H1 (cell line): Measurements from ENCODE around the gene SLC1A2. TPM values are rescaled to one million over a fixed set of nuclear protein-coding genes. Genes with fewer than 3 reads are reported as not detected.

Source experiments
- CTCF ChIA-PET: fragments of 300-600 bp; sonication (Branson Sonifier 250); formaldehyde crosslinking; loops from one replicate; lab custom pipeline; 2021; ENCODE audit not compliant: partially characterized antibody; lab: Charles Lee
- POLR2A ChIA-PET: fragments of 300-600 bp; sonication (Branson Sonifier 250); formaldehyde crosslinking; loops from one replicate; lab custom pipeline; 2021; ENCODE audit warnings: inconsistent platforms; ENCODE audit not compliant: partially characterized antibody; lab: Charles Lee
- DNase-seq, 2 experiments: peaks; one replicate each; pipeline versions ENCODE4 v3.0.0 to v3.0.0-alpha.2; 2010 to 2022; ENCODE audit warnings: low spot score in 2 of 2, low read depth in 1 of 2, mixed read lengths in 1 of 2
- FAIRE-seq: peaks from 2 replicates; lab custom pipeline; 2011; peaks lifted over from hg19 to GRCh38; lab: Jason Lieb, UNC
- H2AFZ ChIP-seq: 2 replicates; pipeline ENCODE4 v1.8.1; 2012; ENCODE audit warnings: low read length, inconsistent platforms
- H2AK5ac ChIP-seq: 2 replicates; pipeline ENCODE4 v1.6.1; 2013; ENCODE audit warnings: low read depth, low read length
- H2BK120ac ChIP-seq: replicated peaks from 2 replicates; pipeline ENCODE3; 2013; ENCODE audit warnings: low read depth, low read length, inconsistent platforms
- H2BK12ac ChIP-seq: 2 replicates; pipeline ENCODE4 v1.6.1; 2013; ENCODE audit warnings: low read depth, low read length
- H2BK15ac ChIP-seq: 2 replicates; pipeline ENCODE4 v1.6.1; 2013; ENCODE audit warnings: low read length
- H2BK20ac ChIP-seq: 2 replicates; pipeline ENCODE4 v1.6.1; 2013; ENCODE audit warnings: low read length
- H2BK5ac ChIP-seq: 2 replicates; pipeline ENCODE4 v1.6.1; 2013; ENCODE audit warnings: low read depth, low read length
- H3K14ac ChIP-seq: 2 replicates; pipeline ENCODE4 v1.6.1; 2013; ENCODE audit warnings: inconsistent platforms; ENCODE audit not compliant: insufficient read length
- H3K18ac ChIP-seq: 2 replicates; pipeline ENCODE4 v1.6.1; 2013; ENCODE audit warnings: low read length; ENCODE audit errors: extremely low read depth
- H3K23ac ChIP-seq: 2 replicates; pipeline ENCODE4 v1.6.1; 2013; ENCODE audit warnings: inconsistent platforms; ENCODE audit not compliant: insufficient read length
- H3K23me2 ChIP-seq: 2 replicates; pipeline ENCODE4 v1.6.1; 2013; ENCODE audit warnings: low read depth, low read length
- H3K27ac ChIP-seq: 2 replicates; pipeline ENCODE4 v1.6.1; 2011; ENCODE audit warnings: low read depth, low read length, inconsistent platforms
- H3K27me3 ChIP-seq, 4 experiments: replicated peaks in 1 of 4; 1 replicate in 1 of 4; 2 replicates in 3 of 4; pipeline versions ENCODE4 v1.6.1 to v1.8.1; 2011 to 2013; ENCODE audit warnings: low read length in 3 of 4, mild to moderate bottlenecking in 3 of 4, inconsistent platforms in 2 of 4, mixed read lengths in 2 of 4, moderate library complexity in 1 of 4; ENCODE audit not compliant: control insufficient read depth in 3 of 4, insufficient read depth in 3 of 4; ENCODE audit errors: extremely low read depth in 1 of 4
- H3K36me3 ChIP-seq, 4 experiments: 2 replicates each; pipeline versions ENCODE4 v1.6.1 to v1.8.1; 2011 to 2013; ENCODE audit warnings: mild to moderate bottlenecking in 4 of 4, low read length in 3 of 4, moderate library complexity in 2 of 4, control low read depth in 1 of 4, inconsistent platforms in 1 of 4; ENCODE audit not compliant: insufficient read depth in 4 of 4, control insufficient read depth in 2 of 4
- H3K4ac ChIP-seq: replicated peaks from 2 replicates; pipeline ENCODE3; 2013; ENCODE audit warnings: low read length, low read depth, mixed read lengths, inconsistent platforms; ENCODE audit not compliant: insufficient read length
- H3K4me1 ChIP-seq, 4 experiments: replicated peaks in 1 of 4; 1 replicate in 1 of 4; 2 replicates in 3 of 4; pipeline versions ENCODE4 v1.6.1 to v1.8.1; 2011 to 2013; ENCODE audit warnings: low read length in 3 of 4, inconsistent platforms in 2 of 4, mixed read lengths in 1 of 4; ENCODE audit not compliant: insufficient read depth in 4 of 4, control insufficient read depth in 3 of 4
- H3K4me2 ChIP-seq, 2 experiments: 2 replicates each; pipeline versions ENCODE4 v1.6.1 to v1.8.1; 2011 to 2013; ENCODE audit warnings: low read depth in 2 of 2, low read length in 2 of 2, control low read depth in 1 of 2, inconsistent platforms in 1 of 2, mild to moderate bottlenecking in 1 of 2; ENCODE audit not compliant: insufficient read depth in 1 of 2
- H3K4me3 ChIP-seq, 4 experiments: fragments of 200-600, 300-600 bp in 1 of 4; sonication (generic), shearing (Covaris generic), sonication (Bioruptor Twin) in 1 of 4; 2 replicates each; pipeline versions ENCODE4 v1.5.1 to v1.8.1; 2011 to 2016; ENCODE audit warnings: low read length in 4 of 4, low read depth in 3 of 4, control low read depth in 2 of 4, inconsistent platforms in 2 of 4, mild to moderate bottlenecking in 2 of 4, mixed read lengths in 1 of 4, moderate library complexity in 1 of 4; ENCODE audit not compliant: insufficient read depth in 2 of 4; ENCODE audit errors: extremely low read depth in 1 of 4
- H3K56ac ChIP-seq: replicated peaks from 2 replicates; pipeline ENCODE3; 2013; ENCODE audit warnings: low read depth, mild to moderate bottlenecking, mixed read lengths, low read length, inconsistent platforms; ENCODE audit not compliant: insufficient read length
- H3K79me1 ChIP-seq: 2 replicates; pipeline ENCODE4 v1.6.1; 2013; ENCODE audit warnings: low read depth, low read length, control low read depth
- H3K79me2 ChIP-seq, 2 experiments: 2 replicates each; pipeline versions ENCODE4 v1.6.1 to v1.8.1; 2012 to 2013; ENCODE audit warnings: low read length in 2 of 2, mild to moderate bottlenecking in 2 of 2, inconsistent platforms in 1 of 2; ENCODE audit not compliant: insufficient read depth in 2 of 2, control insufficient read depth in 1 of 2
- H3K9ac ChIP-seq, 4 experiments: replicated peaks in 1 of 4; 1 replicate in 1 of 4; 2 replicates in 3 of 4; pipeline versions ENCODE4 v1.6.1 to v1.8.1; 2011 to 2013; ENCODE audit warnings: low read depth in 3 of 4, low read length in 3 of 4, control low read depth in 2 of 4, mild to moderate bottlenecking in 2 of 4, moderate library complexity in 2 of 4, inconsistent platforms in 1 of 4; ENCODE audit errors: extremely low read depth in 1 of 4
- H3K9me3 ChIP-seq, 2 experiments: 2 replicates each; pipeline versions ENCODE4 v1.6.1 to v1.8.1; 2012 to 2013; ENCODE audit warnings: mild to moderate bottlenecking in 2 of 2, moderate library complexity in 2 of 2, control low read depth in 1 of 2, inconsistent platforms in 1 of 2, low read depth in 1 of 2, low read length in 1 of 2, mixed read lengths in 1 of 2; ENCODE audit not compliant: insufficient read depth in 2 of 2
- H4K20me1 ChIP-seq, 2 experiments: replicated peaks in 1 of 2; 2 replicates each; pipeline versions ENCODE3 to v1.8.1; 2011 to 2013; ENCODE audit warnings: inconsistent platforms in 2 of 2, low read length in 2 of 2, mild to moderate bottlenecking in 1 of 2; ENCODE audit not compliant: insufficient read depth in 2 of 2, control insufficient read depth in 1 of 2
- H4K5ac ChIP-seq: 2 replicates; pipeline ENCODE4 v1.6.1; 2013; ENCODE audit warnings: low read length, low read depth, mixed read lengths, inconsistent platforms; ENCODE audit not compliant: insufficient read length
- H4K8ac ChIP-seq: 2 replicates; pipeline ENCODE4 v1.8.0; 2013; ENCODE audit warnings: mild to moderate bottlenecking, moderate library complexity, low read length, inconsistent platforms; ENCODE audit not compliant: insufficient read depth; ENCODE audit errors: extremely low read depth
- H4K91ac ChIP-seq: replicated peaks from 2 replicates; pipeline ENCODE3; 2013; ENCODE audit warnings: low read length, mixed read lengths, inconsistent platforms; ENCODE audit not compliant: insufficient read length
- ASH2L ChIP-seq: fragments of 200-600, 300-600 bp; sonication (generic); IDR thresholded peaks from one replicate; pipeline ENCODE4 v1.7.1; 2017; ENCODE audit warnings: low read length
- PHF8 ChIP-seq: fragments of 200-600 bp; sonication (generic); conservative IDR thresholded peaks from 2 replicates; pipeline ENCODE4 v1.7.1; 2012; ENCODE audit warnings: low read depth, mild to moderate bottlenecking, inconsistent platforms, low read length, moderate library complexity
- RXRA ChIP-seq: IDR thresholded peaks from 2 replicates; pipeline ENCODE4 v1.6.1; 2011; ENCODE audit warnings: low read depth, mild to moderate bottlenecking, low read length, moderate library complexity; ENCODE audit not compliant: insufficient read depth
- SAP30 ChIP-seq: fragments of 300-600 bp; sonication (generic); IDR thresholded peaks from 2 replicates; pipeline ENCODE4 v1.7.1; 2012; ENCODE audit warnings: low read length, moderate library complexity, mild to moderate bottlenecking, inconsistent platforms; ENCODE audit not compliant: insufficient read depth, insufficient replicate concordance
- TAF1 ChIP-seq: IDR thresholded peaks from 2 replicates; pipeline ENCODE4 v1.6.1; 2011; ENCODE audit warnings: mild to moderate bottlenecking, low read depth, low read length
- TEAD4 ChIP-seq: IDR thresholded peaks from 2 replicates; pipeline ENCODE4 v1.6.1; 2012; ENCODE audit warnings: low read depth, low read length, inconsistent platforms, mixed read lengths
- WGBS, 2 experiments: shearing (Covaris generic) in 1 of 2; methylation state at CpG; one replicate each; pipeline versions ENCODE4 v1.1.6 to v1.1.7; 2013 to 2015; ENCODE audit warnings: low lambda C conversion rate in 2 of 2, mixed read lengths in 2 of 2, inconsistent platforms in 1 of 2, low coverage in 1 of 2, missing lambda C conversion rate in 1 of 2; ENCODE audit not compliant: insufficient replicate concordance in 2 of 2, insufficient coverage in 1 of 2, insufficient read length in 1 of 2; ENCODE audit errors: extremely low coverage in 1 of 2, missing lambda C conversion rate in 1 of 2; 5-methylcytosine and 5-hydroxymethylcytosine counted together
- polyA plus RNA-seq, 7 experiments: library from polyadenylated mRNA; depleted of rRNA in 3 of 7; stranded (reverse) in 5 of 7; unstranded in 2 of 7; fragments of >200 nt in 5 of 7; fragments of 200-250 nt in 2 of 7; gene quantifications; 1 replicate in 5 of 7; 2 replicates in 1 of 7; 4 replicates in 1 of 7; pipeline versions ENCODE4 v1.2.1 to v1.2.3, GENCODE V29; 2011 to 2013; ENCODE audit warnings: missing spikeins in 2 of 7, mixed read lengths in 2 of 7
- total RNA-seq: library from RNA; stranded (reverse); fragmentation: NEBNext Ultra II Directional; extraction: Animal tissue kit (Norgen Biotek cat#: 25700); gene quantifications from 2 replicates; pipeline ENCODE4 v1.2.1, GENCODE V29; 2021

The SLC1A2 gene
- total and polyA plus RNA-seq, 2 of the 8 experiments (the other 6 are each of a cell fraction or from before 2014, with no cell fraction given), result 0.57 to 1.2 TPM

DNA sequence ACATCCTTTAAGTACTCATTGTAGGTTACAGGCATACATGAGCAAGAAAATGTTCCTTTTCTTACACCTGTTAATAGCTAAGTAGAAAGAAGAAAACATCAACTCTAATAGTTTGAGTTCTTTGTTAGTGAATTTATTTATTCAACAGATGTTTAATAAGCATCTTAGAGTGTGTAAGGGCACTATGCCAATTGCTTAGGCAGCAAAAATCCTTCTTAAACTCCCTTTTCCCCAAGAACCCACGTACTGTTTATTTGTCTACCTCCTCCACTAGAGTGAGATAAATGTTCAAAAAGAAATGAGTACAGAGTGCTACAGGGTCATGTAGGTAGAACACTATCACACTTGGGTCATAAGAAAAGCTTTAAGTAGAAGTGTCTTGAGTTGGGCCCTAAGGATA is 149.0 kb downstream of the SLC1A2 start:
- DNase-seq (no peak), FAIRE-seq (no peak)
- 88% methylated on average over 1 of the region's 1 CpG; no CpG with 5 or more reads in 1 of the 2 experiments for WGBS, 2 experiments
- no peaks in the 10 kb centered on the region for H4K20me1 ChIP-seq
- no peak overlapping the region for H2BK120ac ChIP-seq
- no peak overlapping the region for H2BK12ac ChIP-seq
- H3K23me2 ChIP-seq, result no peaks in the 10 kb centered on the region
- no peak overlapping the region for H2AK5ac ChIP-seq
- H3K4me1 ChIP-seq, result no peaks in the 10 kb centered on the region
- H3K4me3 ChIP-seq, result no peak overlapping the region
- no peak overlapping the region for H2BK15ac ChIP-seq
- H3K27me3 ChIP-seq, result no peaks in the 10 kb centered on the region; a peak in 1 of 7 replicates
- H3K9me3 ChIP-seq, result no peaks in the 10 kb centered on the region
- no peak overlapping the region for H3K27ac ChIP-seq
- H2AFZ ChIP-seq, result no peak overlapping the region
- H2BK20ac ChIP-seq, result no peak overlapping the region
- no peak overlapping the region for H4K5ac ChIP-seq
- no peak overlapping the region for H2BK5ac ChIP-seq
- H4K8ac ChIP-seq, result no peak overlapping the region
- H3K79me2 ChIP-seq, result no peaks in the 10 kb centered on the region
- H4K91ac ChIP-seq, result no peak overlapping the region
- no peaks in the 10 kb centered on the region for H3K79me1 ChIP-seq
- no peak overlapping the region for H3K4me2 ChIP-seq
- no peak overlapping the region for H3K18ac ChIP-seq
- CTCF ChIA-PET, result no interaction called here
- no peak overlapping the region for H3K23ac ChIP-seq
- POLR2A ChIA-PET, result no interaction called here
- H3K36me3 ChIP-seq, result no peaks in the 10 kb centered on the region
- no peak overlapping the region for H3K56ac ChIP-seq
- H3K14ac ChIP-seq, result no peak overlapping the region
- TF ChIP-seq RXRA (no peak), TAF1 (no peak), ASH2L (no peak), SAP30 (no peak), TEAD4 (no peak), PHF8 (no peak)
- TF ChIP-seq, all 59 proteins: peak for 0
- Histone ChIP-seq H3K4ac (no peak overlapping the region), H3K9ac (no peak overlapping the region)
